SK-N-SH (cell line): ENCODE measurements around the gene DPH7. TPM values are rescaled to one million over a fixed set of nuclear protein-coding genes. Genes with fewer than 3 reads are reported as not detected.

ENCODE experiments used
- CTCF ChIA-PET: fragments of 300-600, 350-600 bp; formaldehyde crosslinking; extraction: SDS; loops from one replicate; lab custom pipeline; 2021; lab: Yijun Ruan, JAX
- POLR2A ChIA-PET: fragments of 350-600 bp; sonication (Branson Sonifier 250); formaldehyde crosslinking; extraction: SDS; loops from one replicate; lab custom pipeline; 2020; ENCODE audit warnings: antibody characterized with exemption, inconsistent platforms; lab: Yijun Ruan, JAX
- DNase-seq: peaks from one replicate; pipeline ENCODE4 v3.0.0; 2012
- H2AFZ ChIP-seq: fragments of 200-600 bp; sonication (generic); 2 replicates; pipeline ENCODE4 v1.8.1; 2016; ENCODE audit warnings: antibody characterized with exemption, mild to moderate bottlenecking, low read depth
- H3F3A ChIP-seq: fragments of 200-600 bp; sonication (generic); replicated peaks from 2 replicates; pipeline ENCODE3; 2016; ENCODE audit warnings: antibody characterized with exemption, mild to moderate bottlenecking; ENCODE audit not compliant: insufficient read depth
- H3K27ac ChIP-seq, 2 experiments: fragments of 200-500 bp in 1 of 2; fragments of 200-600 bp in 1 of 2; sonication (Bioruptor generic) in 1 of 2; sonication (generic), shearing (Covaris generic) in 1 of 2; 2 replicates each; pipeline versions ENCODE4 v1.5.1 to v1.6.1; 2014 to 2016; ENCODE audit warnings: low read depth in 2 of 2, inconsistent platforms in 1 of 2, low read length in 1 of 2, mild to moderate bottlenecking in 1 of 2, mixed read lengths in 1 of 2
- H3K27me3 ChIP-seq: fragments of 200-600 bp; sonication (generic), shearing (Covaris generic); 2 replicates; pipeline ENCODE4 v1.6.1; 2016; ENCODE audit warnings: mixed run types; ENCODE audit not compliant: insufficient read depth
- H3K36me3 ChIP-seq, 2 experiments: fragments of 200-500 bp in 1 of 2; fragments of 200-600 bp in 1 of 2; sonication (Bioruptor generic) in 1 of 2; sonication (generic) in 1 of 2; replicated peaks in 1 of 2; 2 replicates each; pipeline versions ENCODE3 to v1.5.1; 2014 to 2016; ENCODE audit warnings: low read length in 1 of 2, mild to moderate bottlenecking in 1 of 2; ENCODE audit not compliant: insufficient read depth in 2 of 2, control insufficient read depth in 1 of 2
- H3K4me1 ChIP-seq, 2 experiments: fragments of 200-500 bp in 1 of 2; fragments of 200-600 bp in 1 of 2; sonication (Bioruptor generic) in 1 of 2; sonication (generic), shearing (Covaris generic) in 1 of 2; 2 replicates each; pipeline versions ENCODE4 v1.5.1 to v1.6.1; 2014 to 2016; ENCODE audit warnings: low read depth in 1 of 2, low read length in 1 of 2, mixed run types in 1 of 2; ENCODE audit not compliant: insufficient read depth in 2 of 2, control insufficient read depth in 1 of 2
- H3K4me2 ChIP-seq: fragments of 200-600 bp; sonication (generic), shearing (Covaris generic); 2 replicates; pipeline ENCODE4 v1.6.1; 2017; ENCODE audit warnings: mixed run types
- H3K4me3 ChIP-seq, 2 experiments: fragments of 200-500 bp in 1 of 2; fragments of 200-600 bp in 1 of 2; sonication (Bioruptor generic) in 1 of 2; sonication (generic), shearing (Covaris generic) in 1 of 2; 2 replicates each; pipeline versions ENCODE4 v1.5.1 to v1.8.1; 2014 to 2016; ENCODE audit warnings: low read depth in 2 of 2, inconsistent platforms in 1 of 2, low read length in 1 of 2, mild to moderate bottlenecking in 1 of 2, mixed read lengths in 1 of 2, moderate library complexity in 1 of 2
- H3K79me2 ChIP-seq: fragments of 200-600 bp; sonication (generic); 2 replicates; pipeline ENCODE4 v1.8.1; 2017; ENCODE audit warnings: mild to moderate bottlenecking; ENCODE audit not compliant: insufficient read depth
- H3K9ac ChIP-seq: fragments of 200-600 bp; sonication (generic); 2 replicates; pipeline ENCODE4 v1.6.1; 2017; ENCODE audit warnings: mixed run types
- H3K9me2 ChIP-seq: fragments of 200-600 bp; sonication (generic); 2 replicates; pipeline ENCODE4 v1.6.1; 2017; ENCODE audit warnings: mixed run types
- H3K9me3 ChIP-seq: fragments of 200-600 bp; sonication (generic); 2 replicates; pipeline ENCODE4 v1.6.1; 2017; ENCODE audit warnings: mixed run types, mild to moderate bottlenecking, moderate library complexity
- H4K20me1 ChIP-seq: fragments of 200-600 bp; sonication (generic); 2 replicates; pipeline ENCODE4 v1.6.1; 2017; ENCODE audit warnings: mild to moderate bottlenecking, mixed run types; ENCODE audit not compliant: insufficient read depth
- ELF1 ChIP-seq: IDR thresholded peaks from 2 replicates; pipeline ENCODE4 v1.4.0; 2012
- EZH2phosphoT487 ChIP-seq: fragments of 200-600 bp; sonication (generic); IDR thresholded peaks from 2 replicates; pipeline ENCODE4 v1.6.1; 2017; ENCODE audit warnings: low read depth, mixed run types, mild to moderate bottlenecking, antibody characterized with exemption, moderate library complexity, borderline replicate concordance
- FOXM1 ChIP-seq: IDR thresholded peaks from 2 replicates; pipeline ENCODE4 v1.4.0; 2012; ENCODE audit warnings: low read depth, mild to moderate bottlenecking
- GATA2 ChIP-seq: sonication (generic); formaldehyde crosslinking; IDR thresholded peaks from 2 replicates; pipeline ENCODE4 v1.5.0; 2020; ENCODE audit warnings: mild to moderate bottlenecking, missing genetic modification reagents
- IRF3 ChIP-seq: fragments of 150-350 bp; IDR thresholded peaks from 2 replicates; pipeline ENCODE4 v1.6.1; 2016; ENCODE audit warnings: mild to moderate bottlenecking, low read depth, low read length
- JUND ChIP-seq: IDR thresholded peaks from 2 replicates; pipeline ENCODE4 v1.4.0; 2012
- MAX ChIP-seq: IDR thresholded peaks from 2 replicates; pipeline ENCODE4 v1.4.0; 2012; ENCODE audit warnings: low read depth
- MEF2A ChIP-seq: IDR thresholded peaks from 2 replicates; pipeline ENCODE4 v1.4.0; 2012; ENCODE audit warnings: low read depth, borderline replicate concordance
- MXI1 ChIP-seq: IDR thresholded peaks from 2 replicates; pipeline ENCODE4 v1.6.1; 2012; ENCODE audit warnings: mild to moderate bottlenecking, low read depth, low read length, improper control_type of control experiment
- POLR2AphosphoS5 ChIP-seq: IDR thresholded peaks from 2 replicates; pipeline ENCODE4 v1.6.1; 2012; ENCODE audit warnings: low read depth, low read length
- RAD21 ChIP-seq: IDR thresholded peaks from 2 replicates; pipeline ENCODE4 v1.6.1; 2012; ENCODE audit warnings: mild to moderate bottlenecking, low read length
- RCOR1 ChIP-seq: fragments of 150-350 bp; IDR thresholded peaks from 2 replicates; pipeline ENCODE4 v1.6.1; 2017; ENCODE audit warnings: antibody characterized with exemption, low read length
- SIN3A ChIP-seq: IDR thresholded peaks from 2 replicates; pipeline ENCODE4 v1.6.1; 2012; ENCODE audit warnings: low read depth, mild to moderate bottlenecking, low read length, moderate library complexity, borderline replicate concordance
- SMC3 ChIP-seq: IDR thresholded peaks from 2 replicates; pipeline ENCODE4 v1.6.1; 2012; ENCODE audit warnings: low read depth, low read length, improper control_type of control experiment
- USF2 ChIP-seq: fragments of 150-350 bp; IDR thresholded peaks from 2 replicates; pipeline ENCODE4 v1.6.1; 2017; ENCODE audit warnings: antibody characterized with exemption, low read length, low read depth, borderline replicate concordance
- YY1 ChIP-seq: IDR thresholded peaks from 2 replicates; pipeline ENCODE4 v1.4.0; 2012; ENCODE audit warnings: low read depth, mild to moderate bottlenecking
- WGBS: methylation state at CpG from one replicate; pipeline ENCODE4 v1.1.6; 2017; ENCODE audit warnings: low lambda C conversion rate; 5-methylcytosine and 5-hydroxymethylcytosine counted together
- polyA plus RNA-seq, 3 experiments: library from polyadenylated mRNA; depleted of rRNA; stranded (reverse); fragments of >200 nt; gene quantifications; 2 replicates each; pipeline ENCODE4 v1.2.3, GENCODE V29; 2012
- TF ChIP-seq, protein P1 (sequence below): fragments of 200-600 bp; sonication (generic); IDR thresholded peaks from 2 replicates; pipeline ENCODE4 v1.6.1; 2017; ENCODE audit warnings: antibody characterized with exemption, mild to moderate bottlenecking, moderate library complexity
- TF ChIP-seq, protein P2 (sequence below): IDR thresholded peaks from 2 replicates; pipeline ENCODE4; 2012

The DPH7 gene
- polyA plus RNA-seq, 1 of the 3 experiments (the other 2 are of a cell fraction): 59.9 TPM

GRCh38 chr9:137593176-137593575, 14.5 kb upstream of the DPH7 start:
- Histone ChIP-seq H3K4me2 (no peak overlapping the region), H3K9ac (no peak overlapping the region), H3K27ac (no peak overlapping the region), H3K36me3 (peaks cover 3 to 4% of the 10 kb centered on the region in 2 experiments), H3K27me3 (no peaks in the 10 kb centered on the region), H3K4me3 (no peak overlapping the region), H4K20me1 (peaks cover 13% of the 10 kb centered on the region), H3F3A (peaks cover 5% of the 10 kb centered on the region), H3K9me3 (no peaks in the 10 kb centered on the region), H3K79me2 (peaks cover 16% of the 10 kb centered on the region), H3K9me2 (no peaks in the 10 kb centered on the region), H3K4me1 (peaks cover 9 to 18% of the 10 kb centered on the region in 2 experiments; a peak in 2 of 4 replicates), H2AFZ (no peak overlapping the region)
- DNase-seq: no peak
- TF ChIP-seq JUND (no peak), EZH2phosphoT487 (no peak), SIN3A (no peak), YY1 (no peak), MEF2A (no peak), USF2 (no peak), IRF3 (no peak), RCOR1 (no peak), ELF1 (no peak), MAX (no peak), POLR2AphosphoS5 (no peak), FOXM1 (no peak), MXI1 (no peak), RAD21 (no peak), SMC3 (no peak), GATA2 (no peak)
- TF ChIP-seq, protein P1, sequence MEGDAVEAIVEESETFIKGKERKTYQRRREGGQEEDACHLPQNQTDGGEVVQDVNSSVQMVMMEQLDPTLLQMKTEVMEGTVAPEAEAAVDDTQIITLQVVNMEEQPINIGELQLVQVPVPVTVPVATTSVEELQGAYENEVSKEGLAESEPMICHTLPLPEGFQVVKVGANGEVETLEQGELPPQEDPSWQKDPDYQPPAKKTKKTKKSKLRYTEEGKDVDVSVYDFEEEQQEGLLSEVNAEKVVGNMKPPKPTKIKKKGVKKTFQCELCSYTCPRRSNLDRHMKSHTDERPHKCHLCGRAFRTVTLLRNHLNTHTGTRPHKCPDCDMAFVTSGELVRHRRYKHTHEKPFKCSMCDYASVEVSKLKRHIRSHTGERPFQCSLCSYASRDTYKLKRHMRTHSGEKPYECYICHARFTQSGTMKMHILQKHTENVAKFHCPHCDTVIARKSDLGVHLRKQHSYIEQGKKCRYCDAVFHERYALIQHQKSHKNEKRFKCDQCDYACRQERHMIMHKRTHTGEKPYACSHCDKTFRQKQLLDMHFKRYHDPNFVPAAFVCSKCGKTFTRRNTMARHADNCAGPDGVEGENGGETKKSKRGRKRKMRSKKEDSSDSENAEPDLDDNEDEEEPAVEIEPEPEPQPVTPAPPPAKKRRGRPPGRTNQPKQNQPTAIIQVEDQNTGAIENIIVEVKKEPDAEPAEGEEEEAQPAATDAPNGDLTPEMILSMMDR: no peak
- TF ChIP-seq, protein P2, sequence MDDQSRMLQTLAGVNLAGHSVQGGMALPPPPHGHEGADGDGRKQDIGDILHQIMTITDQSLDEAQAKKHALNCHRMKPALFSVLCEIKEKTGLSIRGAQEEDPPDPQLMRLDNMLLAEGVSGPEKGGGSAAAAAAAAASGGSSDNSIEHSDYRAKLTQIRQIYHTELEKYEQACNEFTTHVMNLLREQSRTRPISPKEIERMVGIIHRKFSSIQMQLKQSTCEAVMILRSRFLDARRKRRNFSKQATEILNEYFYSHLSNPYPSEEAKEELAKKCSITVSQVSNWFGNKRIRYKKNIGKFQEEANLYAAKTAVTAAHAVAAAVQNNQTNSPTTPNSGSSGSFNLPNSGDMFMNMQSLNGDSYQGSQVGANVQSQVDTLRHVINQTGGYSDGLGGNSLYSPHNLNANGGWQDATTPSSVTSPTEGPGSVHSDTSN: no peak
- WGBS: 88% methylated on average over 9 of the region's 12 CpGs
- CTCF ChIA-PET: interaction anchor here (1.3 to 4.2 kb wide), 2 partner anchors 11 to 13 kb away, joined by 4 to 27 read pairs; partner anchors contain the start of gene DPH7
- POLR2A ChIA-PET: no interaction called here
